ENCODE measurements around the gene HIP1R. TPM values are rescaled to one million over a fixed set of nuclear protein-coding genes. Genes with fewer than 3 reads are reported as not detected.

HIP1R gene
- total RNA-seq, 6 donors from 2014 or later: 34.2 to 137 (median 46.9) TPM

- WGBS, 2 donors: 94 to 100% methylated on average over 1 of the region's 1 CpG
- TF ChIP-seq POLR2AphosphoS5 (IDR thresholded peaks at IDR 0.05) (no peak), CTCF (IDR thresholded peaks at IDR 0.05) (no peak), EP300 (IDR thresholded peaks at IDR 0.05) (no peak), POLR2A (IDR thresholded peaks at IDR 0.05) (no peak)
- DNase-seq: no peak
- Histone ChIP-seq H3K27me3 (no peaks in the 10 kb centered on the region), H3K36me3 (no peaks in the 10 kb centered on the region), H3K4me3 (no peak overlapping the region), H3K9me3 (no peaks in the 10 kb centered on the region), H3K27ac (no peak overlapping the region), H3K4me1 (no peaks in the 10 kb centered on the region)
- no peak for ATAC-seq (ENCODE audit: low FRiP score in 2 of 2)
Measured at GRCh38 chr12:122807651-122808050, 27.6 kb upstream of the HIP1R start.

DNA sequence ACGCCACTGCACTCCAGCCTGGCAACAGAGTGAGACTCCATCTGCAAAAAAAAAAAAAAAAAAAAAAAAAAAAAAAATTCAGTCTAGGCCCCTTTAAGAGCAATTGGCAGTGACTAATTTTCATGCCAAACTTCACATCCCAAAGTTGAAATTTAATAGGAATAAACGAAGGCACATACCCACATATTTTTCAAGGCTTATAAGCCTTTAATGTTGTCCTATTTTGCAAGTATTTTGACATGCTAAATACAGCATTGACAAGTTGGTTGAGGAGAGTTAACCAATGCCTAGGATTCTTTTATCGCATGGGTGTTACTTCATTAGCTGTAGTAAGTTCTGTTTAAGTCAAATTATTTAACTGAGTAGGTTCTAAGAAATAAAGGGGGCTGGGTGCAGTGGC, 23.5 kb upstream of the HIP1R start:
- no peak for TF ChIP-seq CTCF (IDR thresholded peaks at IDR 0.05)
- no peak for TF ChIP-seq EP300 (IDR thresholded peaks at IDR 0.05)
- no peak for TF ChIP-seq POLR2AphosphoS5 (IDR thresholded peaks at IDR 0.05)
- no peak overlapping the region for H3K4me3 ChIP-seq
- WGBS, 2 donors: 63 to 64% methylated on average over 3 of the region's 3 CpGs
- ATAC-seq (ENCODE audit: low FRiP score in 2 of 2): no peak
- H3K4me1 ChIP-seq: no peaks in the 10 kb centered on the region
- no peaks in the 10 kb centered on the region for H3K27me3 ChIP-seq
- no peak for DNase-seq
- H3K9me3 ChIP-seq: no peaks in the 10 kb centered on the region
- H3K27ac ChIP-seq: no peak overlapping the region
- no peaks in the 10 kb centered on the region for H3K36me3 ChIP-seq

- 64 to 73% methylated on average over 10 of the region's 10 CpGs for WGBS, 2 donors
- no peaks in the 10 kb centered on the region for H3K27me3 ChIP-seq
- no peak for ATAC-seq (ENCODE audit: low FRiP score in 2 of 2)
Measured at GRCh38 chr12:122813310-122813713, 21.9 kb upstream of the HIP1R start.

DNA sequence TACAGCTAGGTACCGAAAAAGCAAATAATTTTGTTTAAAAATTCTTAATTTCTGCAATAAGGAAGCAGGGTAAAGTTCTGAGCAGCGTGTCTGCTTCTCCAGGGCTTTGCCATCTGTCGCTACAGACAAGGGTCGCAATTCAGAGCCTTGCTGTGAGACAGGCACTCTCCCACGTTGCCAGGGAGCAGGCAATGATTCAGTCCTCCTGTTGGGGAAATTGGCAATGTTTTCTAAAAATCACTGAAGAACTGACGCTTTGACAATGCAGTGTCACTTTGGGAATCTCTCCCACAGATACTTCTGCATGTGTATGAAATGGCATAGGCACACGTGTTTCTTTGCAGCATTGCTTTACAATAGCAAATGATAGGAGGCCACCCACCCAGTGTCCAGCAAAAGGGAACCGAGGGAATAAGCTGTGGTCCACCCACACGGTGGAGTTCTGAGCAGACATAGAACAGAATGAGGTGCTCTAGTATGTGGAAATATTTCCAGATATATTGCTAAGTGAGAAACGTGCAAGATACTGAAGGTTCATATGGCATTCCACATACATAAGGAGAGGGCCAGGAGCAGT, 16.0 kb upstream of the HIP1R start:
- no peak overlapping the region for H3K27ac ChIP-seq
- H3K27me3 ChIP-seq: no peaks in the 10 kb centered on the region
- H3K4me1 ChIP-seq: no peaks in the 10 kb centered on the region
- H3K9me3 ChIP-seq: no peaks in the 10 kb centered on the region
- H3K36me3 ChIP-seq: no peaks in the 10 kb centered on the region
- TF ChIP-seq POLR2A (IDR thresholded peaks at IDR 0.05): no peak
- TF ChIP-seq POLR2AphosphoS5 (IDR thresholded peaks at IDR 0.05): no peak
- TF ChIP-seq CTCF (IDR thresholded peaks at IDR 0.05): no peak
- TF ChIP-seq EP300 (IDR thresholded peaks at IDR 0.05): no peak
- H3K4me3 ChIP-seq: no peak overlapping the region
- ATAC-seq (ENCODE audit: low FRiP score in 2 of 2) (no peak), DNase-seq (no peak)
- 70 to 76% methylated on average over 10 of the region's 10 CpGs for WGBS, 2 donors

More at GRCh38 chr12:122813310-122813713, 21.9 kb upstream of the HIP1R start:
- Histone ChIP-seq H3K36me3 (no peaks in the 10 kb centered on the region), H3K4me1 (no peaks in the 10 kb centered on the region), H3K4me3 (no peak overlapping the region), H3K27ac (no peak overlapping the region), H3K9me3 (no peaks in the 10 kb centered on the region)
- DNase-seq: no peak
- TF ChIP-seq POLR2A (IDR thresholded peaks at IDR 0.05) (no peak), CTCF (IDR thresholded peaks at IDR 0.05) (no peak), EP300 (IDR thresholded peaks at IDR 0.05) (no peak), POLR2AphosphoS5 (IDR thresholded peaks at IDR 0.05) (no peak)

DNA sequence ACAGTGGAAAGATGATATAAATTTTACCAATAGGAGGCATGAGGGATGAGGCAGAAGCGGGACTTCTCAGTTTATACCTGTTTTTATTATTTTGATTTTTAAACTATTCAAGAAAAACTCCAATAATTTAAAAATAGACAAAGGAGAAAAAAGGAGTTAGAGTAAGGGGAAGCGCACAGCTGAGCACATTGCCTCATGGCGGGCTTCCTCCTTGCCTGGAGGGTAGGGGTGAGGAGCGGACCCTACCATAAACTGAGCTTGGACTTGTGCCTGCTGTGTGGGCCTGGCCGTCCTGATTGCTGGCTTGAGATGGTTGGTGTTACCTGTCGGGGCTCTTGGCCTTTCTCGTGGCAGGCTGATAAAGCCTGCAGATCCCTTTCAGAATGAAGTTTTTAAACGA, 15.1 kb upstream of the HIP1R start:
- H3K4me3 ChIP-seq: no peak overlapping the region
- H3K27me3 ChIP-seq: no peaks in the 10 kb centered on the region
- no peaks in the 10 kb centered on the region for H3K4me1 ChIP-seq
- DNase-seq (no peak), ATAC-seq (ENCODE audit: low FRiP score in 2 of 2) (no peak)
- H3K36me3 ChIP-seq: no peaks in the 10 kb centered on the region
- H3K9me3 ChIP-seq: no peaks in the 10 kb centered on the region
- WGBS, 2 donors: 75 to 83% methylated on average over 8 of the region's 8 CpGs
- no peak overlapping the region for H3K27ac ChIP-seq
- TF ChIP-seq POLR2AphosphoS5 (IDR thresholded peaks at IDR 0.05) (no peak), CTCF (IDR thresholded peaks at IDR 0.05) (no peak), EP300 (IDR thresholded peaks at IDR 0.05) (no peak), POLR2A (IDR thresholded peaks at IDR 0.05) (no peak)

Measured in upper lobe of left lung (tissue), 6 donors.